Measurements from ENCODE around the gene OTULIN. TPM values are rescaled to one million over a fixed set of nuclear protein-coding genes. Genes with fewer than 3 reads are reported as not detected.

OTULIN gene
- total and polyA plus RNA-seq, 2 of the 8 experiments (the other 6 are each of a cell fraction or from before 2014, with no cell fraction given), result 5.2 to 34.8 TPM

DNA sequence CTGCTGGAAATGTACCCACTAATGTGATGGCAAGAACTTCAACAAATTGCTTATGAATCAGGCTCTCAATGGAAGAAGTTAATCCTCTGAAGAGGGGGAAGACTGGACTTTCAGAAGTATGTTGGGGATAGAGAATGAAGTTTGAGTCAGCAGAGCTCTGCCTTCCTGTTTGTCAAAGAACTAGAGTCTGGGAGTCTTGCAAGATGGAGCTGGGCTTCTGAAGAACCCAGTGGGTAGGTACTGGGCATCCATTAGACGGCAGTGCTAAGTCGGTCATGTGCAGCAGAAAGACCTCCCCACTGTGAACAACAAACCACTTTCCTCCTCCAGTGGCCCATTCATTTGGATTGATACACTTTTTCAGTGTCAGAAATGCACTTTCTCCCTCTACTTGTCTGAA is 34.6 kb downstream of the OTULIN start (continued):
- TF ChIP-seq CHD7 (IDR thresholded peaks at IDR 0.05; ENCODE audit: insufficient replicate concordance, low read length) (no peak), ATF2 (IDR thresholded peaks at IDR 0.05; ENCODE audit: low read length) (no peak), CBX5 (IDR thresholded peaks at IDR 0.05; ENCODE audit: low read depth, low read length) (no peak), CBX8 (IDR thresholded peaks at IDR 0.05; ENCODE audit: borderline replicate concordance, low read depth, low read length) (no peak), POU5F1 (IDR thresholded peaks at IDR 0.05; ENCODE audit: low read depth, low read length) (no peak), JUN (IDR thresholded peaks at IDR 0.05; ENCODE audit: low read depth, low read length) (no peak), GTF2F1 (IDR thresholded peaks at IDR 0.05; ENCODE audit: borderline replicate concordance, low read depth, low read length) (no peak), ZNF274 (IDR thresholded peaks at IDR 0.05; ENCODE audit: borderline replicate concordance, extremely low read depth, low read length) (no peak)
- TF ChIP-seq, protein P1, sequence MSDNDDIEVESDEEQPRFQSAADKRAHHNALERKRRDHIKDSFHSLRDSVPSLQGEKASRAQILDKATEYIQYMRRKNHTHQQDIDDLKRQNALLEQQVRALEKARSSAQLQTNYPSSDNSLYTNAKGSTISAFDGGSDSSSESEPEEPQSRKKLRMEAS (IDR thresholded peaks at IDR 0.05), result no peak
